Measurements from ENCODE around the gene LIPC.

LIPC gene

DNA sequence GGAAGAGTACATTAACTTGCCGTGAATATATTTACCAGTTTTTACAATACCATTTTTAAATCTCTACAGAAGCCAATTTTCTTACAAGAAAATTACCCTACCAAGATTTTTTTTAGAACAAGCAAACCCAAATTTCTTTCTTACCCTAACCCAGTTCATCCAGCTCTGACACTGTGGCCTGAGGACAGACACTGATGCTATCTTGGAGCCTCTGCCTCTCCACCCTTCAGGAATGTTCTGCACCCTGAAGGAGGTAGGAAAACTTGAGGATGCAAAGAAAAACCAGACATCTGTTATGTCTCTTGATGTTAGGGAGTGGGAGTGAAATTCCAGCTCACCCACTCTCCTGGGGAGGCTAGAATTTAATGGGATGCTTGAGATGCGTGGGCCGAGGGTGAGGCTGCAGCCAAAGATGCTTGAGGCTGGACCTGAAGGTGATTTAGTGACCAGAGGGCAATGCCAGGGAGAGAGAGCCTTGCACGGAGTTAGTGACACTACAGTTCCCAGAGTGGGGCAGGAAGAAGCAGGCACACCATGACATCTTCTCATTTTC lies 69.9 kb downstream of the LIPC start:
- DNase-seq (ENCODE audit: low read depth, low spot score), result no peak
- ChIA-PET POLR2A (interaction anchor here (0.5 to 0.7 kb wide), 3 partner anchors 24 to 105 kb away, joined by 3 to 4 read pairs (median 3); no protein-coding TSS in a partner anchor), CTCF (interaction anchor here (2.2 kb wide), 1 partner anchor 11 kb away, joined by 5 read pairs; no protein-coding TSS in a partner anchor)
- TF ChIP-seq, protein P1, sequence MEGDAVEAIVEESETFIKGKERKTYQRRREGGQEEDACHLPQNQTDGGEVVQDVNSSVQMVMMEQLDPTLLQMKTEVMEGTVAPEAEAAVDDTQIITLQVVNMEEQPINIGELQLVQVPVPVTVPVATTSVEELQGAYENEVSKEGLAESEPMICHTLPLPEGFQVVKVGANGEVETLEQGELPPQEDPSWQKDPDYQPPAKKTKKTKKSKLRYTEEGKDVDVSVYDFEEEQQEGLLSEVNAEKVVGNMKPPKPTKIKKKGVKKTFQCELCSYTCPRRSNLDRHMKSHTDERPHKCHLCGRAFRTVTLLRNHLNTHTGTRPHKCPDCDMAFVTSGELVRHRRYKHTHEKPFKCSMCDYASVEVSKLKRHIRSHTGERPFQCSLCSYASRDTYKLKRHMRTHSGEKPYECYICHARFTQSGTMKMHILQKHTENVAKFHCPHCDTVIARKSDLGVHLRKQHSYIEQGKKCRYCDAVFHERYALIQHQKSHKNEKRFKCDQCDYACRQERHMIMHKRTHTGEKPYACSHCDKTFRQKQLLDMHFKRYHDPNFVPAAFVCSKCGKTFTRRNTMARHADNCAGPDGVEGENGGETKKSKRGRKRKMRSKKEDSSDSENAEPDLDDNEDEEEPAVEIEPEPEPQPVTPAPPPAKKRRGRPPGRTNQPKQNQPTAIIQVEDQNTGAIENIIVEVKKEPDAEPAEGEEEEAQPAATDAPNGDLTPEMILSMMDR (IDR thresholded peaks at IDR 0.05; ENCODE audit: insufficient read depth, low read length, missing control alignments), result no peak
- H3K4me3 ChIP-seq (ENCODE audit: low read depth, low read length), result no peak overlapping the region

DNA sequence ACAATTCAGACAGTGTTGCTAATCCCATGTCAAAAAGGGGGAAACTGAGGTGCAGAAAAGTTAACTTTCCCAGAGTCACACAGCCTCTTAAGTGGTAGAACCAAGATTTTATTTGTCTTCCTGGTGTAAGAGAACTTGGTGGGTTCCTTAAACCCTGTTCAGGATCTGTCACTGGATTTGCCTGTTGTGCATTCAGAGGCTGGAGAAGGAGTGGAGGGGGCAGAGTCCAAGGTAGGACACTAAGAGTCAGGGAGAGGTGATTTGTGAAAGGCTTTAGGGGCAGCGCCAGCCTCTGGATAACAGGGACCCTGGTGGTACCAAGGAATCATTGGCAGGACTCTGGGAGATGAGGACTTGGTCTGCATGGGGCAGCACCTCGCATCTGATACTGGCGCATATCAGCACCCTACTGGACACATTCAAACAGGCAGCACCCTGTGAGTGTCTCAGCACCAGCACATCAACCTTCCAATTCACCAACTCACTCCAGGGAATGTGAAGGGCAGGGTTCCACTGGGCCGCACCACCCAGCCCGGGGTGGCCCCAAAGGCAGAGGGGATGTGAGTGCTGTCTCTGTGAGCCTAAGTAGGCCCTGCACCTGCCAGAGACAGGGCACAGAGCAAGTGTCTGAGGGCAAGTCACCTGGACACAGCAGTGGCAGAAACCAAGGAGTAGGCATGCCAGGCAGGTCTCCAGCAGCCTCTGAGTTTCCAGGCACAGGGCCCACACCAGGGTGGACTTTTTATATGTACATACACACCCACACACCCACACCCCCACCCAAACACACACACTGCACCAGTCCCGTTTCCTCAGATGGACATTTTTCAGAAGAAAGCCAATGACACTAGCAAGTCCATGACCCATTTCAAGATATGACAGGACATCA lies 71.6 kb downstream of the LIPC start:
- TF ChIP-seq, protein P1 (IDR thresholded peaks at IDR 0.05; ENCODE audit: insufficient read depth, low read length, missing control alignments), result no peak
- CTCF ChIA-PET, result interaction anchor here (2.2 kb wide), 1 partner anchor 12 kb away, joined by 5 read pairs; no protein-coding TSS in a partner anchor
- POLR2A ChIA-PET, result no interaction called here
- H3K4me3 ChIP-seq (ENCODE audit: low read depth, low read length), result no peak overlapping the region
- DNase-seq (ENCODE audit: low read depth, low spot score), result no peak

DNA sequence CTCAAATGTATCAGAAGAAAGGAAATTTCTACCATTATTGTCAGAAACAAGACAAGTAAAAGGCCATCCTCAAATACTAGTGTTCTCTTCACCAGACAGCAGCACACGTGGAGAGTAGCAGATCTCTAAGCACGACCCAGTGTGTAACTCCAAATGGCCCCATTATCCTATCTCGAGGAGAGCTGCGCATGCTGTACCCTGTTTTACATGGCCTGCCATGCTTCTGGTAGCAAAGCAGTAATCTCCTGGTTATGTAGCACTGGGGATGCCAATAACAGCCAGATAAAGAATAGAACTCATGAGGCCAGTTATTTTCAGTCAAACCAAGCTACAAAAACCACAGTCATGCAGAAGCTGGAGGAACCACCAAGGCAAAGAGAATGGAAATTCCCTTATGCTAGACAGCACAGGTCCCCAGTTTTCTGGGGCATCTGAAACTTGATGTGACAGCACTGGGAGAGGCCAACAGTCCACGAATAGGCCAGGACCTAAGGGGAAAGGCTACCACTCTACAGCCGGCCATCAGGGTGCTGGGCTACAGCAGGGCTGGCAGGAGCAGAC lies 73.0 kb downstream of the LIPC start:
- no peak overlapping the region for H3K4me3 ChIP-seq (ENCODE audit: low read depth, low read length)
- POLR2A ChIA-PET, result no interaction called here
- TF ChIP-seq, protein P1 (IDR thresholded peaks at IDR 0.05; ENCODE audit: insufficient read depth, low read length, missing control alignments), result no peak
- CTCF ChIA-PET, result interaction anchor here (0.6 kb wide), 1 partner anchor 11 kb away, joined by 3 read pairs; no protein-coding TSS in a partner anchor
- DNase-seq (ENCODE audit: low read depth, low spot score), result no peak

DNA sequence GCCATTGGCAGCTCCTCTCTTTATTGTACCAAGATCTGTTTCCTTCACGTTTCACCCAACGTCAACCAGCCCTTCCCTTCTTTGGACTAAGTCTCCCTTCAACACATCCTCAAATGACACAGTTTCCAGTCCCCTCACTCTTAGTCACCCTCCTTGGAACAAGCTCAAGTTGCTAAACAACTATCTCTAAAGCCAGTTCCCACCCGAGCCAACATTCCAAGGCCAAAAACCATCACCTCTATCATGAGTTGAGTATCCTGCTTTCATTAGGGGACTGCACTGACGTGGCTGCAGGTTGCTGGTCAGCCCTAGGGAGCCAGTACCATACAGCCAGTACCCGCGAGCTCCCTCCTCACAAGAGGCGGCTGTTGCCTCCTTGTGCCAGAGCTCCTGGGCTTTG lies 73.8 kb downstream of the LIPC start:
- TF ChIP-seq, protein P1 (IDR thresholded peaks at IDR 0.05; ENCODE audit: insufficient read depth, low read length, missing control alignments), result no peak
- no peak overlapping the region for H3K4me3 ChIP-seq (ENCODE audit: low read depth, low read length)
- ChIA-PET CTCF (no interaction called here), POLR2A (no interaction called here)
- DNase-seq (ENCODE audit: low read depth, low spot score), result no peak

DNA sequence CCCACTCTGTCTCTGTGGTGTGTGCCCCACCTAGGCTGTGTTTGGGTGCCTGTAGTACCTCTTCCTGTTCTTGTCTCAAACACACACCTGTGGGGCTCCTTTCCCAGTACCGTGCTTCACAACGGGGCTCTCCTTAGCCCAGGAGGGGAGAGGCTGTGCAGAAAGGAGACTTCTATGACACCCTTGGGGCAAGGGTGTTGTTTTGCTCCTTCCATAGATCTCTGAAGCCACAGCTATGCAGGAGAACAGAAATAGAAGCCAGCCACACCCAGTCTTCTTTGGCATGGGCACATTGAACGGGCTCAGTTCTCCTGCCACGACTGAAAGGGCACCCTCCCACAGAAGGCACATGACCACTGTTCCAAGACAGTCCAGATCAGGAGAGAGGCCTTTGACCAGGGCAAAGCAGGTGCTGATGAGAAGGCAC lies 74.3 kb downstream of the LIPC start:
- H3K4me3 ChIP-seq (ENCODE audit: low read depth, low read length), result no peak overlapping the region
- TF ChIP-seq, protein P1 (IDR thresholded peaks at IDR 0.05; ENCODE audit: insufficient read depth, low read length, missing control alignments), result no peak
- ChIA-PET POLR2A (no interaction called here), CTCF (no interaction called here)
- no peak for DNase-seq (ENCODE audit: low read depth, low spot score)

All from AG04449 (cell line).